Stimulated activated naive B cell treated with anti-CD40 and anti-IgM and Interleukin-4, amounts not matched to agents 10 μg/mL and 1 μg/mL and 100 μg/mL, for 72 hours (primary cell): Measurements from ENCODE around the gene ASPHD2.
A peak's percentile ranks its signal among the peaks of the same experiment; 100 is the strongest.

Experiments used
- ATAC-seq, 2 donors: fragments of 150-1000 bp; cut with Tn5 transposase; replicated peaks; 2 replicates each; pipeline ENCODE4 v1.10.0; 2021; ENCODE audit warnings: moderate library complexity in 1 of 2
- DNase-seq: peaks from one replicate; pipeline ENCODE4 v3.0.0; 2021
- H3K27ac Mint-ChIP-seq: one replicate; pipeline ENCODE4 v1.8.0; 2022; ENCODE audit warnings: mild to moderate bottlenecking, mixed read lengths
- H3K27me3 Mint-ChIP-seq, 2 donors: one replicate each; pipeline ENCODE4 v1.8.0; 2022; ENCODE audit warnings: mixed read lengths in 2 of 2
- H3K36me3 Mint-ChIP-seq, 2 donors: one replicate each; pipeline ENCODE4 v1.8.0; 2022; ENCODE audit warnings: mixed read lengths in 2 of 2, mild to moderate bottlenecking in 1 of 2
- H3K4me1 Mint-ChIP-seq, 2 donors: one replicate each; pipeline ENCODE4 v1.8.0; 2022; ENCODE audit warnings: mixed read lengths in 2 of 2, mild to moderate bottlenecking in 1 of 2
- H3K4me3 Mint-ChIP-seq, 2 donors: one replicate each; pipeline ENCODE4 v1.8.0; 2022; ENCODE audit warnings: mild to moderate bottlenecking in 2 of 2, mixed read lengths in 2 of 2, moderate library complexity in 1 of 2
- H3K9me3 Mint-ChIP-seq, 2 donors: one replicate each; pipeline ENCODE4 v1.8.0; 2022; ENCODE audit warnings: mixed read lengths in 2 of 2, mild to moderate bottlenecking in 1 of 2

Gene ASPHD2

GRCh38 chr22:26463101-26463661 is 34.1 kb downstream of the ASPHD2 start:
- no peak for DNase-seq
- Mint-ChIP-seq H3K27me3 (no peaks in the 10 kb centered on the region), H3K9me3 (no peaks in the 10 kb centered on the region), H3K27ac (no peak overlapping the region), H3K4me1 (peaks cover 2 to 5% of the 10 kb centered on the region in 2 donors), H3K4me3 (no peak overlapping the region), H3K36me3 (peaks cover 23 to 43% of the 10 kb centered on the region in 2 donors)
- ATAC-seq, result no peak

GRCh38 chr22:26463688-26464087 is 34.6 kb downstream of the ASPHD2 start:
- peak overlapping the region; percentile 59 for H3K27ac Mint-ChIP-seq
- ATAC-seq (no peak), DNase-seq (no peak)
- H3K4me1 Mint-ChIP-seq, result peaks cover 2 to 5% of the 10 kb centered on the region in 2 donors
- H3K27me3 Mint-ChIP-seq, result no peaks in the 10 kb centered on the region
- H3K4me3 Mint-ChIP-seq, result no peak overlapping the region
- H3K9me3 Mint-ChIP-seq, result no peaks in the 10 kb centered on the region
- H3K36me3 Mint-ChIP-seq, result peaks cover 23 to 45% of the 10 kb centered on the region in 2 donors

GRCh38 chr22:26464312-26464711 is 35.3 kb downstream of the ASPHD2 start:
- ATAC-seq (no peak), DNase-seq (no peak)
- H3K36me3 Mint-ChIP-seq, result peaks cover 30 to 51% of the 10 kb centered on the region in 2 donors
- no peaks in the 10 kb centered on the region for H3K27me3 Mint-ChIP-seq
- H3K4me1 Mint-ChIP-seq, result peaks cover 2 to 5% of the 10 kb centered on the region in 2 donors
- no peak overlapping the region for H3K27ac Mint-ChIP-seq
- no peaks in the 10 kb centered on the region for H3K9me3 Mint-ChIP-seq
- no peak overlapping the region for H3K4me3 Mint-ChIP-seq

GRCh38 chr22:26466196-26466595 is 37.1 kb downstream of the ASPHD2 start:
- no peaks in the 10 kb centered on the region for H3K9me3 Mint-ChIP-seq
- peaks cover 2 to 5% of the 10 kb centered on the region in 2 donors for H3K4me1 Mint-ChIP-seq
- peaks cover 39 to 52% of the 10 kb centered on the region in 2 donors for H3K36me3 Mint-ChIP-seq
- H3K27ac Mint-ChIP-seq, result no peak overlapping the region
- DNase-seq (no peak), ATAC-seq (no peak)
- no peak overlapping the region for H3K4me3 Mint-ChIP-seq
- H3K27me3 Mint-ChIP-seq, result no peaks in the 10 kb centered on the region

GRCh38 chr22:26470807-26471206 is 41.7 kb downstream of the ASPHD2 start:
- H3K4me3 Mint-ChIP-seq, result no peak overlapping the region
- H3K36me3 Mint-ChIP-seq, result peaks cover 21 to 52% of the 10 kb centered on the region in 2 donors
- ATAC-seq (no peak), DNase-seq (no peak)
- peaks cover 0 to 5% of the 10 kb centered on the region in 2 donors for H3K4me1 Mint-ChIP-seq
- H3K27ac Mint-ChIP-seq, result no peak overlapping the region
- no peaks in the 10 kb centered on the region for H3K9me3 Mint-ChIP-seq
- no peaks in the 10 kb centered on the region for H3K27me3 Mint-ChIP-seq

- Mint-ChIP-seq H3K4me1 (peaks cover under 1 to 6% of the 10 kb centered on the region in 2 donors), H3K27me3 (no peaks in the 10 kb centered on the region), H3K4me3 (no peak overlapping the region), H3K36me3 (peaks cover 19 to 47% of the 10 kb centered on the region in 2 donors), H3K27ac (no peak overlapping the region), H3K9me3 (no peaks in the 10 kb centered on the region)
- ATAC-seq (no peak), DNase-seq (no peak)
Observed at GRCh38 chr22:26471522-26471921, 42.5 kb downstream of the ASPHD2 start.

- Mint-ChIP-seq H3K27ac (no peak overlapping the region), H3K27me3 (no peaks in the 10 kb centered on the region), H3K9me3 (no peaks in the 10 kb centered on the region), H3K36me3 (peaks cover 24 to 47% of the 10 kb centered on the region in 2 donors), H3K4me1 (peaks cover 18 to 31% of the 10 kb centered on the region in 2 donors), H3K4me3 (no peak overlapping the region)
- ATAC-seq, result peak in 1 of 2 donors; percentile 39
- no peak for DNase-seq
Observed at GRCh38 chr22:26474682-26475081, 45.6 kb downstream of the ASPHD2 start.

GRCh38 chr22:26476705-26477340 is 47.8 kb downstream of the ASPHD2 start:
- peaks cover 35 to 52% of the 10 kb centered on the region in 2 donors for H3K4me1 Mint-ChIP-seq
- H3K4me3 Mint-ChIP-seq, result no peak overlapping the region
- no peaks in the 10 kb centered on the region for H3K27me3 Mint-ChIP-seq
- no peak overlapping the region for H3K27ac Mint-ChIP-seq
- H3K36me3 Mint-ChIP-seq, result peaks cover 18 to 53% of the 10 kb centered on the region in 2 donors
- ATAC-seq, result no peak
- no peaks in the 10 kb centered on the region for H3K9me3 Mint-ChIP-seq
- DNase-seq, result no peak

GRCh38 chr22:26477341-26477731 is 48.3 kb downstream of the ASPHD2 start:
- Mint-ChIP-seq H3K27ac (no peak overlapping the region), H3K4me3 (peak overlapping the region in 1 of 2 donors; percentile 70), H3K9me3 (no peaks in the 10 kb centered on the region), H3K36me3 (peaks cover 18 to 51% of the 10 kb centered on the region in 2 donors), H3K4me1 (peaks cover 40 to 57% of the 10 kb centered on the region in 2 donors), H3K27me3 (no peaks in the 10 kb centered on the region)
- ATAC-seq (no peak), DNase-seq (no peak)

- ATAC-seq (no peak), DNase-seq (no peak)
- Mint-ChIP-seq H3K4me3 (peak overlapping the region; percentile 72 to 84), H3K9me3 (no peaks in the 10 kb centered on the region), H3K27ac (peak overlapping the region; percentile 70), H3K27me3 (no peaks in the 10 kb centered on the region), H3K4me1 (peaks cover 50 to 67% of the 10 kb centered on the region in 2 donors), H3K36me3 (peaks cover 18 to 39% of the 10 kb centered on the region in 2 donors)
Observed at GRCh38 chr22:26479043-26479791, 50.2 kb downstream of the ASPHD2 start.

GRCh38 chr22:26479792-26480610 is 50.9 kb downstream of the ASPHD2 start:
- Mint-ChIP-seq H3K36me3 (peaks cover 18 to 36% of the 10 kb centered on the region in 2 donors), H3K4me1 (peaks cover 53 to 64% of the 10 kb centered on the region in 2 donors), H3K9me3 (no peaks in the 10 kb centered on the region), H3K27me3 (no peaks in the 10 kb centered on the region), H3K27ac (peak overlapping the region; percentile 70), H3K4me3 (peak overlapping the region; percentile 72 to 84)
- DNase-seq, result no peak
- peak; percentile 13 to 17 for ATAC-seq

GRCh38 chr22:26480611-26480932 is 51.5 kb downstream of the ASPHD2 start:
- Mint-ChIP-seq H3K36me3 (peaks cover 18 to 35% of the 10 kb centered on the region in 2 donors), H3K27me3 (no peaks in the 10 kb centered on the region), H3K27ac (peak overlapping the region; percentile 69)

GRCh38 chr22:26481112-26481693 is 52.1 kb downstream of the ASPHD2 start:
- ATAC-seq, result no peak
- DNase-seq, result no peak
- Mint-ChIP-seq H3K9me3 (no peaks in the 10 kb centered on the region), H3K27ac (peak overlapping the region; percentile 96), H3K36me3 (peaks cover 20 to 36% of the 10 kb centered on the region in 2 donors), H3K27me3 (no peaks in the 10 kb centered on the region), H3K4me1 (peaks cover 61 to 76% of the 10 kb centered on the region in 2 donors), H3K4me3 (peak overlapping the region; percentile 46 to 69)

More at GRCh38 chr22:26480611-26480932, 51.5 kb downstream of the ASPHD2 start:
- peak overlapping the region; percentile 32 to 46 for H3K4me3 Mint-ChIP-seq
- H3K4me1 Mint-ChIP-seq, result peaks cover 58 to 70% of the 10 kb centered on the region in 2 donors
- ATAC-seq (no peak), DNase-seq (no peak)
- no peaks in the 10 kb centered on the region for H3K9me3 Mint-ChIP-seq

- ATAC-seq (peak; percentile 25 to 35), DNase-seq (peak; percentile 19)
- Mint-ChIP-seq H3K27me3 (no peaks in the 10 kb centered on the region), H3K9me3 (no peaks in the 10 kb centered on the region), H3K4me1 (peaks cover 61 to 76% of the 10 kb centered on the region in 2 donors), H3K36me3 (peaks cover 20 to 35% of the 10 kb centered on the region in 2 donors), H3K27ac (peak overlapping the region; percentile 96), H3K4me3 (peak overlapping the region; percentile 92 to 98)
Observed at GRCh38 chr22:26481694-26482093, 52.6 kb downstream of the ASPHD2 start.
